Measurements from ENCODE around the gene KLHL28. TPM values are rescaled to one million over a fixed set of nuclear protein-coding genes. Genes with fewer than 3 reads are reported as not detected.

Gene KLHL28, protein sequence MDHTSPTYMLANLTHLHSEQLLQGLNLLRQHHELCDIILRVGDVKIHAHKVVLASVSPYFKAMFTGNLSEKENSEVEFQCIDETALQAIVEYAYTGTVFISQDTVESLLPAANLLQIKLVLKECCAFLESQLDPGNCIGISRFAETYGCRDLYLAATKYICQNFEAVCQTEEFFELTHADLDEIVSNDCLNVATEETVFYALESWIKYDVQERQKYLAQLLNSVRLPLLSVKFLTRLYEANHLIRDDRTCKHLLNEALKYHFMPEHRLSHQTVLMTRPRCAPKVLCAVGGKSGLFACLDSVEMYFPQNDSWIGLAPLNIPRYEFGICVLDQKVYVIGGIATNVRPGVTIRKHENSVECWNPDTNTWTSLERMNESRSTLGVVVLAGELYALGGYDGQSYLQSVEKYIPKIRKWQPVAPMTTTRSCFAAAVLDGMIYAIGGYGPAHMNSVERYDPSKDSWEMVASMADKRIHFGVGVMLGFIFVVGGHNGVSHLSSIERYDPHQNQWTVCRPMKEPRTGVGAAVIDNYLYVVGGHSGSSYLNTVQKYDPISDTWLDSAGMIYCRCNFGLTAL
- 19.9 TPM for total RNA-seq

DNA sequence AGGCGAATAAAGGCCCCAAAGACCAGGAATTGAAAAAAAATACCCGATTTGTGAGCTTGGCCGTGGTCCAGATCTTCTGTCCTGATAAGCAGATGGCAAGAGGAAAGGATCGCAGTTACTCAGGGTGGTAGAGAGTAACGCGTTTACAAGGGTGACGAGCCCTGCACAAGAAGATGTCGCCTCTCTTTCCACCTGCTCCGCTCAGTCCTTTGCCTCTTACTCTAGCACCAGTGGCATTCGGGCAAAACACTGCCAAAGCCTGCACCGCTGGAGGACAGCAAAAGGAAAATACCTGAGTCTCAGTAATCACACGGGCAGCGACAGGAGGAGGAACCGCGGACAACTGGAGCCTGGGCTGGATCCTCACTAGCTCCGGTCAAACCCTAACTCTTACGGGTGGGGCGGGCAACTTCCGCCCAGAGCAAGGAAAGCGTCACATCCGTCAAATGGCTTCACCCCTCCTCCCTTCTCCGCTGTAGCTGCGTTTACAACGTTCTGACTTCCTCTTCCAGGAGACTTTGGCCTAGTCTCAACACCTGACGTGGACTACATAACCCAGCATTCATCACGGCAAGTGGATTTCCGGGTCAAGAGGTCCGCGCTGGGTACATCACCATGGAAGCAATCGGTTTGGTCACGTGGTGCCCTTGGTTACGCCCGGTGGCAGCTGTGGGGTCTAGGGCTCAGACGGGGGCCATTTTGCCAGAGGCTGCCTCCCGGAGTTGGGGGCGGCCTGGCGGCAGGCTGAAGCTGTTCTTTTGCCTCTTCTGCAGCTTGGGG lies at the start of gene KLHL28, which contains the start of gene TOGARAM1:
KLHL28 (minus strand) TSS at position 394 of the 780 bp plus-strand sequence. CDS start 16,019 bp downstream, outside the sequence.
TOGARAM1 (plus strand) TSS at position 637 of the 780 bp plus-strand sequence. CDS start 232 bp downstream, outside the sequence.

Other genes starting within 250 kb of the KLHL28 start
- 45.1 TPM for gene TOGARAM1, start 243 bp upstream of the KLHL28 start, total RNA-seq
- gene PRPF39, start 122.2 kb upstream of the KLHL28 start, total RNA-seq: 77.8 TPM
- gene FKBP3, start 172.5 kb upstream of the KLHL28 start, total RNA-seq: 35.0 TPM
- gene FANCM, start 174.0 kb upstream of the KLHL28 start, total RNA-seq: 10.3 TPM

Data from metanephros (tissue), 1 donor.